Activated gamma-delta T cell treated with anti-CD3 and anti-CD28 coated beads, Interleukin-2, amount 50 U/mL, for 16 hours (primary cell): ENCODE measurements around the gene COL5A2.

ENCODE experiments used
- DNase-seq: peaks from one replicate; pipeline ENCODE4 v3.0.0-alpha.2; 2020; ENCODE audit warnings: low read depth

Gene COL5A2

GRCh38 chr2:189147361-189147760, 32.2 kb downstream of the COL5A2 start:
- no peak for DNase-seq

- no peak for DNase-seq
These were observed 33.0 kb downstream of the COL5A2 start for GRCh38 chr2:189146553-189146952.

GRCh38 chr2:189144700-189145211, 34.8 kb downstream of the COL5A2 start:
- no peak for DNase-seq

GRCh38 chr2:189143925-189144324, 35.6 kb downstream of the COL5A2 start:
- no peak for DNase-seq

GRCh38 chr2:189142893-189143759, 36.4 kb downstream of the COL5A2 start:
- peak; percentile 2 for DNase-seq

GRCh38 chr2:189138800-189139199, 40.8 kb downstream of the COL5A2 start:
- DNase-seq, result no peak

- DNase-seq, result no peak
These were observed 42.0 kb downstream of the COL5A2 start for GRCh38 chr2:189137519-189137918.

- DNase-seq, result no peak
These were observed 45.1 kb downstream of the COL5A2 start for GRCh38 chr2:189134485-189134884.

- no peak for DNase-seq
These were observed 47.6 kb downstream of the COL5A2 start for GRCh38 chr2:189131991-189132390.

GRCh38 chr2:189129971-189130370, 49.6 kb downstream of the COL5A2 start:
- no peak for DNase-seq

GRCh38 chr2:189128970-189129369, 50.6 kb downstream of the COL5A2 start:
- DNase-seq, result no peak

- no peak for DNase-seq
These were observed 51.8 kb downstream of the COL5A2 start for GRCh38 chr2:189127756-189128155.

- DNase-seq, result no peak
These were observed 54.4 kb downstream of the COL5A2 start for GRCh38 chr2:189125195-189125594.

- DNase-seq, result no peak
These were observed 55.4 kb downstream of the COL5A2 start for GRCh38 chr2:189124175-189124574.

- DNase-seq, result no peak
These were observed 61.2 kb downstream of the COL5A2 start for GRCh38 chr2:189118386-189118785.

- no peak for DNase-seq
These were observed 62.6 kb downstream of the COL5A2 start for GRCh38 chr2:189116979-189117378.

GRCh38 chr2:189116087-189116486, 63.5 kb downstream of the COL5A2 start:
- DNase-seq, result no peak

- DNase-seq, result no peak
These were observed 64.4 kb downstream of the COL5A2 start for GRCh38 chr2:189115126-189115525.

GRCh38 chr2:189113963-189114362, 65.6 kb downstream of the COL5A2 start:
- no peak for DNase-seq

GRCh38 chr2:189111063-189111715, 68.4 kb downstream of the COL5A2 start:
- no peak for DNase-seq

- no peak for DNase-seq
These were observed 69.6 kb downstream of the COL5A2 start for GRCh38 chr2:189109921-189110397.

GRCh38 chr2:189104934-189105333, 74.6 kb downstream of the COL5A2 start:
- DNase-seq, result no peak

GRCh38 chr2:189102735-189103134, 76.8 kb downstream of the COL5A2 start:
- DNase-seq, result no peak
